ENCODE data around the gene WNT4.

The WNT4 gene

GRCh38 chr1:22076346-22076745 is 66.6 kb downstream of the WNT4 start:
- DNase-seq (ENCODE audit: low read depth in 2 of 2): no peak

- DNase-seq (ENCODE audit: low read depth in 2 of 2): no peak
These were observed 67.2 kb downstream of the WNT4 start for GRCh38 chr1:22075718-22076117.

DNA sequence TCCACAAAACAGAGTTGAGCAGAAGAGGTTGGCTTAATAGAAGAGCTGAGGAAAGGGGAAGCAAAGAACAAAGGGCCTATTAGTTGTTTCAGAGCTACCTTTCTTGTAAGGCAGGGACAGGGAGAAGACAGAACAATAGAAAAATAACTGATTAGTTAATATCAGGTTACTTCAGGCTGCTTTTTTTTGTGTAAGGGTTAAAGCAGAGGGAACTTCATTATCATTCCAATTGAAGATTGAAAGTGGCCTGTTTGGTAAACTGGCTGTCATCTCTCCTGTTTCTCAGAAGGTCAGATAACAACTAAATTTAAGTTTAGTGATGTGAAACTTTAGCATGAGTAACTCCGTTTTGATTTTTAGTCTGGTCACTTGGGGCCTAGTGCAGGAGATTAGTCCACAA is 68.1 kb downstream of the WNT4 start:
- DNase-seq (ENCODE audit: low read depth in 2 of 2): no peak

DNA sequence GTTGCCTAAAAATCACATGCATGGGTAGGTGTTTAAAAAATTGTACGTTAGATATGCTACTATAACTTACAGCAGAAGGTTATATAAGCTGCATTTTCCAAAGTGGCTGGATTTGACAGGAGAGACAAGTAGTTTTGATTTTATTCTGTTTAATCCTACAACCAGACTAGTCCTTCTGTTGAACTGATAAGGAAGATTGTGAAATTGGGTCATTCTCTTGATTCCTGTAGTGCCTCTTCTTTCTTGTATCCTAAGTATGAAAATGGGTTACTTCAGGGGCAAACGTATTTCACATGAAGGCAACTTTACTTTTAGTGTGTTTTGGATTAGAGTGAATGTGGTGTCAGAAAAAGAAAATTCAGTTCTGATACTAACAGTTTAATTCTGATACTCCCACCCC is 71.4 kb downstream of the WNT4 start:
- DNase-seq (ENCODE audit: low read depth in 2 of 2): no peak

All from stimulated activated CD8-positive, alpha-beta memory T cell treated with anti-CD3 and anti-CD28 coated beads, Interleukin-7, amount 100 ng/mL, for 4 hours (primary cell).